ENCODE measurements around the gene GMFB. TPM values are rescaled to one million over a fixed set of nuclear protein-coding genes. Genes with fewer than 3 reads are reported as not detected.

Gene GMFB
- total RNA-seq, 1 donor from 2014 or later, result 24.1 TPM

DNA sequence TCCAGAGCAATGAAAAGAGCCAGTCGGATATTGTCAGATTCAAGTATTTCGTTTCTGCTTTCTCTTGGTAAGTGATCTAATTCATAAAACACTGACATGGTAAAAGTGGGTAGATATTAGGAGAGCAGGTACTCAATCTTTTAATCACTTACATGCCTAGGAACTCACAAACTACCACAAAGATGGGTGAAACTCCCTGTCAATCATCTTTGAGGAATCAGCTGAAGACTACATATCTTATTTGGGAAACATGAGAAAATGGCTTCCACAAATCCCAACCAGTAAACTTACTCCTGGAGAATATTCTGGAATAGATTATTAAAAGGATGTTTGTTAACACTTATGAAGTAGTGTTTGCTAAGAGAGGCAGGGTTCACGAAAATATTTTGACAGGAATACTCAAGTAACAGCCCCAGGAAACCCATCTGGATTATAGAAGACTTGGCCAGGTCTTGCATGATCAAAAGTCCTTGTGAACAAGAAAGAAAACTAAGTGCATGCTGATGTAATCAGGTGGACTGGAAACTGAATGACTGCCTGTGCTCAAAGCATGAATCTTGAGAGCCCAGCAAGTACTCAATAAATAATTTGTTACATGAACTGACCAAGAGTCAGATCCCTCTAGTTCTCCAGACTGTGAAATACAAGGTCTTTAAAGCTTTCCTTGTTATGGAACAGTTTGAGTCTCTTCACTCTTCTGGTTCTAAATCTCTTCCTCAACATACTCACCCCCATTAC lies 63.1 kb downstream of the GMFB start:
- intact Hi-C loops (cut with DNase I), result no loop called here
- DNase-seq (ENCODE audit: extremely low spot score in 2 of 2), result no peak
- TF ChIP-seq POLR2A (IDR thresholded peaks at IDR 0.05), result no peak
- no peak for TF ChIP-seq POLR2AphosphoS5 (IDR thresholded peaks at IDR 0.05; ENCODE audit: insufficient read depth in 1 of 2, low read depth in 1 of 2)
- TF ChIP-seq, protein P1, sequence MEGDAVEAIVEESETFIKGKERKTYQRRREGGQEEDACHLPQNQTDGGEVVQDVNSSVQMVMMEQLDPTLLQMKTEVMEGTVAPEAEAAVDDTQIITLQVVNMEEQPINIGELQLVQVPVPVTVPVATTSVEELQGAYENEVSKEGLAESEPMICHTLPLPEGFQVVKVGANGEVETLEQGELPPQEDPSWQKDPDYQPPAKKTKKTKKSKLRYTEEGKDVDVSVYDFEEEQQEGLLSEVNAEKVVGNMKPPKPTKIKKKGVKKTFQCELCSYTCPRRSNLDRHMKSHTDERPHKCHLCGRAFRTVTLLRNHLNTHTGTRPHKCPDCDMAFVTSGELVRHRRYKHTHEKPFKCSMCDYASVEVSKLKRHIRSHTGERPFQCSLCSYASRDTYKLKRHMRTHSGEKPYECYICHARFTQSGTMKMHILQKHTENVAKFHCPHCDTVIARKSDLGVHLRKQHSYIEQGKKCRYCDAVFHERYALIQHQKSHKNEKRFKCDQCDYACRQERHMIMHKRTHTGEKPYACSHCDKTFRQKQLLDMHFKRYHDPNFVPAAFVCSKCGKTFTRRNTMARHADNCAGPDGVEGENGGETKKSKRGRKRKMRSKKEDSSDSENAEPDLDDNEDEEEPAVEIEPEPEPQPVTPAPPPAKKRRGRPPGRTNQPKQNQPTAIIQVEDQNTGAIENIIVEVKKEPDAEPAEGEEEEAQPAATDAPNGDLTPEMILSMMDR (IDR thresholded peaks at IDR 0.05), result no peak
- Histone ChIP-seq H3K36me3 (peaks cover 0 to 46% of the 10 kb centered on the region in 2 donors), H3K27me3 (no peaks in the 10 kb centered on the region), H3K4me3 (no peak overlapping the region), H3K27ac (no peak overlapping the region), H3K9me3 (no peaks in the 10 kb centered on the region), H3K4me1 (no peaks in the 10 kb centered on the region)

DNA sequence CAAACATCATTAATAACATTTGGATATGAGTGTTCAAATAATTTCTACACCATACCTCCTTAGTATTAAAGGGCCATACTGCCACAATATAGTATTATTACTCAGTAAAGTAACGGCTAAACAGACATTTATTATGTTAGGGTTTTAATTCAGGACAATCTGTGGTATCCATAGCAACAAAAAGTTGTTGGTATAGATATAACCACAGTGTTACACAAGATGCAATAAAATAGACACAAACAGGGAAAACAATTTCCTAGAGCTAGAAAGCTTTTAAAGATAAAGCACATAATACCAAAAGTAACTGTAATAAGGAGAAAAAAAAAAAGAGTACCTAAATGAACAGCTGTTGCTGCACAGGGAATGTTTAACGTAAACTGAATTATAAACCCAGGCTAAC lies 63.7 kb downstream of the GMFB start:
- Histone ChIP-seq H3K27ac (no peak overlapping the region), H3K4me3 (no peak overlapping the region), H3K27me3 (no peaks in the 10 kb centered on the region), H3K9me3 (no peaks in the 10 kb centered on the region), H3K36me3 (peaks cover 0 to 41% of the 10 kb centered on the region in 2 donors), H3K4me1 (no peaks in the 10 kb centered on the region)
- intact Hi-C loops (cut with DNase I), result no loop called here
- TF ChIP-seq POLR2A (IDR thresholded peaks at IDR 0.05), result no peak
- no peak for TF ChIP-seq POLR2AphosphoS5 (IDR thresholded peaks at IDR 0.05; ENCODE audit: insufficient read depth in 1 of 2, low read depth in 1 of 2)
- TF ChIP-seq, protein P1 (IDR thresholded peaks at IDR 0.05), result no peak
- DNase-seq (ENCODE audit: extremely low spot score in 2 of 2), result no peak

Other genes starting within 250 kb of the GMFB start
- gene CDKN3, start 92.0 kb downstream of the GMFB start, total RNA-seq, result 6.6 TPM
- gene CNIH1, start 47.6 kb downstream of the GMFB start, total RNA-seq, result 124 TPM
- 9.6 TPM for gene CGRRF1, start 20.9 kb upstream of the GMFB start, total RNA-seq
- gene SAMD4A, start 78.1 kb upstream of the GMFB start, total RNA-seq, result 43.0 TPM

All from vagina (tissue), 2 donors.